HG03103 (cell line): Measurements from ENCODE around the gene SLC35A4.
"Not testable (repeated sequence)": the region's sequence is repeated elsewhere in the genome, so short reads cannot be mapped to it uniquely, and the experiment has no call there.

Source experiments
- ATAC-seq: cut with Tn5 transposase; IDR thresholded peaks from one replicate; pipeline ENCODE4 v1.9.1; 2021; ENCODE audit warnings: low read depth; ENCODE audit not compliant: unreplicated experiment

SLC35A4 gene

GRCh38 chr5:140579188-140579747 is 14.6 kb downstream of the SLC35A4 start:
- ATAC-seq = not testable (repeated sequence)

- ATAC-seq = no peak
Observed at GRCh38 chr5:140587495-140587894, 22.9 kb downstream of the SLC35A4 start.

GRCh38 chr5:140588311-140589070 is 23.9 kb downstream of the SLC35A4 start:
- ATAC-seq = no peak

GRCh38 chr5:140590861-140591260 is 26.2 kb downstream of the SLC35A4 start:
- ATAC-seq = no peak

GRCh38 chr5:140591747-140592372 is 27.2 kb downstream of the SLC35A4 start:
- no peak for ATAC-seq

- not testable (repeated sequence) for ATAC-seq
Observed at GRCh38 chr5:140593070-140593469, 28.4 kb downstream of the SLC35A4 start.

- no peak for ATAC-seq
Observed at GRCh38 chr5:140594169-140594568, 29.5 kb downstream of the SLC35A4 start.

GRCh38 chr5:140595538-140596300 is 31.1 kb downstream of the SLC35A4 start:
- no peak for ATAC-seq

- ATAC-seq = no peak
Observed at GRCh38 chr5:140596321-140596741, 31.7 kb downstream of the SLC35A4 start.

- ATAC-seq = no peak
Observed at GRCh38 chr5:140598836-140599235, 34.2 kb downstream of the SLC35A4 start.

GRCh38 chr5:140600096-140600495 is 35.5 kb downstream of the SLC35A4 start:
- ATAC-seq = no peak

- ATAC-seq = no peak
Observed at GRCh38 chr5:140602147-140602546, 37.5 kb downstream of the SLC35A4 start.

GRCh38 chr5:140603446-140603698 is 38.7 kb downstream of the SLC35A4 start:
- ATAC-seq = not testable (repeated sequence)

GRCh38 chr5:140603734-140604133 is 39.1 kb downstream of the SLC35A4 start:
- no peak for ATAC-seq

- no peak for ATAC-seq
Observed at GRCh38 chr5:140605879-140606278, 41.3 kb downstream of the SLC35A4 start.

GRCh38 chr5:140607031-140607430 is 42.4 kb downstream of the SLC35A4 start:
- no peak for ATAC-seq

- ATAC-seq = no peak
Observed at GRCh38 chr5:140608722-140609121, 44.1 kb downstream of the SLC35A4 start.

GRCh38 chr5:140609126-140609525 is 44.5 kb downstream of the SLC35A4 start:
- ATAC-seq = no peak

- ATAC-seq = no peak
Observed at GRCh38 chr5:140611020-140611521, 46.4 kb downstream of the SLC35A4 start.
